Aorta (tissue), 5 donors: ENCODE measurements around the gene PIP5KL1. TPM values are rescaled to one million over a fixed set of nuclear protein-coding genes. Genes with fewer than 3 reads are reported as not detected.

Experiments
- ATAC-seq: fragments of 200-7000 bp; cut with Tn5 transposase; one replicate; pipeline ENCODE4 v1.9.1; 2022; ENCODE audit warnings: moderate library complexity; ENCODE audit not compliant: low FRiP score
- DNase-seq, 2 donors: peaks; one replicate each; pipeline ENCODE4 v3.0.0-alpha.2; 2020
- H3K27ac ChIP-seq, 2 donors: one replicate each; pipeline ENCODE4 v1.5.1; 2013; ENCODE audit warnings: low read length in 2 of 2, mild to moderate bottlenecking in 2 of 2, moderate library complexity in 2 of 2, control low read depth in 1 of 2, inconsistent platforms in 1 of 2, low read depth in 1 of 2
- H3K27me3 ChIP-seq, 2 donors: one replicate each; pipeline ENCODE4 v1.6.1; 2013; ENCODE audit warnings: control low read depth in 1 of 2, low read length in 1 of 2, mild to moderate bottlenecking in 1 of 2, moderate library complexity in 1 of 2; ENCODE audit not compliant: insufficient read depth in 2 of 2, control insufficient read depth in 1 of 2
- H3K36me3 ChIP-seq, 2 donors: one replicate each; pipeline ENCODE4 v1.6.1; 2013; ENCODE audit warnings: control low read depth in 1 of 2, low read length in 1 of 2, mild to moderate bottlenecking in 1 of 2; ENCODE audit not compliant: insufficient read depth in 2 of 2, control insufficient read depth in 1 of 2
- H3K4me1 ChIP-seq, 2 donors: one replicate each; pipeline ENCODE4 v1.6.1; 2013; ENCODE audit warnings: low read length in 2 of 2, control low read depth in 1 of 2, mild to moderate bottlenecking in 1 of 2, moderate library complexity in 1 of 2; ENCODE audit not compliant: insufficient read depth in 2 of 2, control insufficient read depth in 1 of 2
- H3K4me3 ChIP-seq, 2 donors: one replicate each; pipeline ENCODE4 v1.5.1; 2013; ENCODE audit warnings: low read length in 2 of 2, control low read depth in 1 of 2, mild to moderate bottlenecking in 1 of 2
- H3K9me3 ChIP-seq: one replicate; pipeline ENCODE4 v1.6.1; 2013; ENCODE audit warnings: mild to moderate bottlenecking, low read length; ENCODE audit not compliant: control insufficient read depth
- WGBS, 2 donors: extraction: QIAGEN DNeasy Blood & Tissue Kit; methylation state at CpG; one replicate each; pipeline ENCODE4 v1.1.7; 2013; 5-methylcytosine and 5-hydroxymethylcytosine counted together
- intact Hi-C, 2 donors: fragments of 100-400 bp; cut with DNase I; formaldehyde crosslinking; loops; one replicate each; pipeline versions ENCODE4 v1.14.2 to v1.15.0; 2022
- polyA plus RNA-seq, 2 donors: library from polyadenylated mRNA; stranded (reverse); fragments of 200-250 nt; gene quantifications; one replicate each; pipeline ENCODE4 v1.2.3, GENCODE V29; 2013
- total RNA-seq, 2 donors: library from RNA; stranded (reverse); fragmentation: NEBNext Ultra II Directional; extraction: Animal tissue kit (Norgen Biotek cat#: 25700); gene quantifications; one replicate each; pipeline ENCODE4 v1.2.1, GENCODE V29; 2021
- donor health status: healthy with polysubstance abuse.
- donor health status: Bipolar disorder and iron deficiency.
- donor health status: DM: no; HTN: no; CAD: no.
- donor health status: DM: no; HTN: no; CAD: no.
- donor health status: DM: yes; HTN: yes; CAD: no.

PIP5KL1 gene
- total and polyA plus RNA-seq, 4 donors = 1.4 to 4.5 (median 3.0) TPM

DNA sequence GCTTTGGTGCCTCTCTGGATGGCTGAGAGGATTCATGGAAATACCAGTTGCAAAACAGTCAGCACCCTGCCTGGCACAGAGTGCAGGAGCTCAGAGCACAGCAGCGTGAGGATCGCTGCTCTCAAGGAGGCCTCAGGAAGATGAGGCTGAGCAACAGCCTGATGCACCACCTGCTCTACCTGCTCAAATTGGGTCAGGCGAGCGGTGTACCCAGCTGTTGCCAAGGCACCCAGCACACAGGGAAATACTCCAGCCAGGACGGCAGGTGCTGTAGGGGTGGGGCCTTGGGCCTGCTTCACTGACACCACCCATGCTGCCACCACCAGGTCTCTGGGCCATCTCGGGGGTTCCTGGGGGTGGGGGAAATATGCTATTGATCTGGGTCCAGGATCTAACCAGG is 45.9 kb upstream of the PIP5KL1 start:
- intact Hi-C loops = loop anchor here in 1 of 2 donors (5.0 kb wide), 1 partner anchor 34 kb away; no protein-coding TSS in a partner anchor
- H3K36me3 ChIP-seq = no peaks in the 10 kb centered on the region
- WGBS, 2 donors = 79 to 80% methylated on average over 6 of the region's 6 CpGs
- H3K4me3 ChIP-seq = no peak overlapping the region
- DNase-seq = no peak
- H3K9me3 ChIP-seq = no peaks in the 10 kb centered on the region
- peaks cover 0 to 7% of the 10 kb centered on the region in 2 donors for H3K4me1 ChIP-seq
- no peaks in the 10 kb centered on the region for H3K27me3 ChIP-seq
- no peak for ATAC-seq
- no peak overlapping the region for H3K27ac ChIP-seq

GRCh38 chr9:127975376-127976315 is 45.1 kb upstream of the PIP5KL1 start:
- Histone ChIP-seq H3K36me3 (no peaks in the 10 kb centered on the region), H3K27ac (no peak overlapping the region), H3K4me1 (peaks cover 0 to 7% of the 10 kb centered on the region in 2 donors), H3K9me3 (no peaks in the 10 kb centered on the region), H3K27me3 (no peaks in the 10 kb centered on the region), H3K4me3 (no peak overlapping the region)
- no peak for DNase-seq
- WGBS, 2 donors = 45 to 55% methylated on average over 10 of the region's 10 CpGs
- intact Hi-C loops = loop anchor here in 1 of 2 donors (5.0 kb wide), 1 partner anchor 33 kb away; no protein-coding TSS in a partner anchor
- no peak for ATAC-seq

- DNase-seq (peak; percentile 82 to 93), ATAC-seq (peak; percentile 55)
- WGBS, 2 donors = 3 to 8% methylated on average over 10 of the region's 10 CpGs
- Histone ChIP-seq H3K4me3 (no peak overlapping the region), H3K9me3 (no peaks in the 10 kb centered on the region), H3K36me3 (no peaks in the 10 kb centered on the region), H3K4me1 (peaks cover 0 to 7% of the 10 kb centered on the region in 2 donors), H3K27me3 (no peaks in the 10 kb centered on the region), H3K27ac (no peak overlapping the region)
- intact Hi-C loops = loop anchor here in 1 of 2 donors (5.0 kb wide), 1 partner anchor 33 kb away; no protein-coding TSS in a partner anchor
Observed at GRCh38 chr9:127974769-127975261, 44.2 kb upstream of the PIP5KL1 start.

DNA sequence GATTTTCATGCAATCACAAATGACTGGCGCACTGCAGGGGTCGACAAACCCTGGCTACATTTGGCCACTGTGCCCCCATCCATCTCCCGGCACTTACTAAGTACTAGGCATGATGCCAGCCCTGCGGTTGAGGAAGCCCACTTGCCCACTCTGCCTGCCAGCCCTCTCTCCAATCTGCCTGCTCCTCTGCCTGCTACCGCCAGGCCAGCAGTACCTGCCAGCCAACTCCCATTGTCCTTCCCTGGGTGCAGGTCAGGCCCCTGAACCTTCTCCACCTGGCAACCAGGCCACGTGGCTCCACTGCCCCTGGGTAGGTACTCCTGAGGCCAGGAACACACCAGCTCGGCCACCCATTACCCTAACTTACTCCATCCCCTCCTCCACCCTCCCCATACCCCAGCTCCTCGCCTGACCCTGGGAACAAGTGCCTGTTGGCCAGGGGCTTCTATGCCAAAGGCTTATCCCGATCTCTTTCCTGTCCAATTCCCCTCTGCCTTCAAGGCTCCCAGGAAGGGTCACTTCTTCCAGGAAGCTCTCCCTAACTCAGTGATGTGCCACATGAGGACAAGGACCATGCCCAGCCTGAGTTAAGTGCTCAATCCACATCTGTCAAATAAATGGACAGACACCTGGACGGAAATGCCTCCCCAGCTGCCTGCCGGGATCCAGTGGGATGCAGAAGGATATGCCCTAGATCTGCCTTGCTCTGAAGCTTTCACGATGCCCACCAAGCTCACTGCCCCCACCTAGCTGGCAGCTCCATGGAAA is 43.6 kb upstream of the PIP5KL1 start:
- DNase-seq (no peak), ATAC-seq (no peak)
- Histone ChIP-seq H3K36me3 (no peaks in the 10 kb centered on the region), H3K4me3 (no peak overlapping the region), H3K27ac (no peak overlapping the region), H3K9me3 (no peaks in the 10 kb centered on the region), H3K27me3 (no peaks in the 10 kb centered on the region), H3K4me1 (peaks cover 0 to 7% of the 10 kb centered on the region in 2 donors)
- intact Hi-C loops = no loop called here
- WGBS, 2 donors = 29 to 38% methylated on average over 12 of the region's 12 CpGs

- intact Hi-C loops = no loop called here
- ATAC-seq (no peak), DNase-seq (peak in 1 of 2 donors; percentile 41)
- H3K9me3 ChIP-seq = no peaks in the 10 kb centered on the region
- peak overlapping the region in 1 of 2 donors; percentile 47 for H3K27ac ChIP-seq
- WGBS, 2 donors = 13 to 20% methylated on average over 17 of the region's 17 CpGs
- peaks cover 0 to 7% of the 10 kb centered on the region in 2 donors for H3K4me1 ChIP-seq
- no peaks in the 10 kb centered on the region for H3K36me3 ChIP-seq
- H3K4me3 ChIP-seq = no peak overlapping the region
- no peaks in the 10 kb centered on the region for H3K27me3 ChIP-seq
Observed at GRCh38 chr9:127973169-127974000, 42.8 kb upstream of the PIP5KL1 start.

DNA sequence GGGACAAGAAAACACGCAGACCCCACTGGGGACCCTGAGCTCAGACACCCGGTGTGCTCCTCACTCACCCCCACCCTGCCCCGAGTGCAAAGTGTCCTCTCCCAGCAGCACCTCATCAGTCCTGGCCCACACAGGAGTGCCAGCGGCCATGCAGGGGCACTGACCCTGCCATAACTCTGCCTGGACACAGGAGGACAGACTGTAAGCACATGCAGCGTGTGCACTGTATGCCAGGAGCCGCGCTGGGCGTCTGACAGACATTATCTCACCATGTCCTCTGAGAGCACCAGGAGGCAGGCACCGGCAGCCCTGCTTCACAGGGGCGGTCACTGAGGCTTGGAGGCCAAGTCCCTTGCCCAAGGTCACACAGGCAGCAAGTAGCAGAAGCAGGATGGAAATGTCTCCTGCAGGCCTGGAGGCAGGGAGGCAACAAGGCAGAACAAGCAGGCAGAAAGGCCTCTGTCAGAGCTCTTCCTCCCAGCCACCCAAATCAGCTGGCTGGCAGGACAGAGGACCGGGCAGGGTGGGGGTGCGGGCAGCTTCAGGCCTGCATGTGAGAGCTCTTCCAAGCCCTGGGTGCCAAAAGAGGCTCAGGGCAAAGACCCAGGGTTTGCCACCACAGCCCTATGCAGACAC is 41.8 kb upstream of the PIP5KL1 start:
- H3K36me3 ChIP-seq = no peaks in the 10 kb centered on the region
- WGBS, 2 donors = 11 to 15% methylated on average over 12 of the region's 12 CpGs
- peaks cover 0 to 5% of the 10 kb centered on the region in 2 donors for H3K4me1 ChIP-seq
- H3K27me3 ChIP-seq = no peaks in the 10 kb centered on the region
- intact Hi-C loops = no loop called here
- ATAC-seq (no peak), DNase-seq (peak in 1 of 2 donors; percentile 48)
- H3K9me3 ChIP-seq = no peaks in the 10 kb centered on the region
- no peak overlapping the region for H3K27ac ChIP-seq
- no peak overlapping the region for H3K4me3 ChIP-seq

DNA sequence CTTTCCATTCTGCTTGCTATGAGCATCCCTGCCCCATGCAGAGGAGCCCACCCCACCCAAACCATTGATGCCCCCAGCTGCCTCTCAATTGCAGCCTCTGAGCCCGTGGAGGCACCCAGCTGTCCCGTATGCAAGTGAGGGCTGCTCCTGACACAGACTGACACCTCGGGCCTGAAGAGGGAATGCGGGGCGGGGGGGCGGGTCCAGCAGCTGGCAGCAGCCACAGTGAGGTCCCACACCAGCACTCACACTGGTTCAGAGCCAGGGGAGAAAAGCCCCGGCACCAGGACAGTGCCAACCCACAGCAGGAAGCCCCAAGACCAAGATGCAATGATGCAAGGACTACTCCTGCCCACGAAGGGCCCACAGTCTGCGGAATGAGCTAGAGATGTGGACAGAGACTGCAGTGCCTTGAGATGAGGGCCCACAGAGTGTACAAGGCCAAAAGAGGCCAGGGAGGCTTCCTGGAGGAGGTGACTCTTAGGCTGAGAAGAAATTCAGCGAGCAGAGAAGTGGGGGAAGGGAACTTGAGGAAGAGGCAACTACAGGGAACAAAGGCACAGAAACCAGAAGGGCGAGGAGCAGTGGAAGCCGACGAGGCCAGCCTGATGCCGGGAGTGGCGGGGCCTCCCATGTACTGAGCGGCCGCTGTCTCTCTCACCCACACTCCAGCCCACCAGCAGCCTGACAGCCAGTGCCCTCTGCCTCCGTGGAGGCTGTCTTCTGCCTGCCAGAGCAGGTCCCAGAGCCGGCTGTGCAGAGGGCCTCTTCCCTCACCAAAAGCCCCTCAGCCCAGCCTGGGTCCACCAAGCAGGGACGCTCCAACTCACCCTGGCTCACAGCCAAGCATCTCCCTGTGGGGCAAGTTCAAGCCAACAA is 41.0 kb upstream of the PIP5KL1 start:
- Histone ChIP-seq H3K36me3 (no peaks in the 10 kb centered on the region), H3K4me1 (peaks cover 0 to 5% of the 10 kb centered on the region in 2 donors), H3K9me3 (no peaks in the 10 kb centered on the region), H3K27ac (no peak overlapping the region), H3K27me3 (no peaks in the 10 kb centered on the region), H3K4me3 (no peak overlapping the region)
- DNase-seq = peak in 1 of 2 donors; percentile 49
- ATAC-seq = no peak
- intact Hi-C loops = no loop called here
- 34 to 46% methylated on average over 14 to 20 of the region's 20 CpGs for WGBS, 2 donors
